Effector CD8-positive, alpha-beta T cell (primary cell): ENCODE measurements around the gene PIGBOS1.
A peak's percentile ranks its signal among the peaks of the same experiment; 100 is the strongest.
"Not testable (repeated sequence)": the region's sequence is repeated elsewhere in the genome, so short reads cannot be mapped to it uniquely, and the experiment has no call there.

ENCODE experiments used
- DNase-seq: peaks from one replicate; lab custom pipeline; 2025; lab: John Stamatoyannopoulos, UW

PIGBOS1 gene

DNA sequence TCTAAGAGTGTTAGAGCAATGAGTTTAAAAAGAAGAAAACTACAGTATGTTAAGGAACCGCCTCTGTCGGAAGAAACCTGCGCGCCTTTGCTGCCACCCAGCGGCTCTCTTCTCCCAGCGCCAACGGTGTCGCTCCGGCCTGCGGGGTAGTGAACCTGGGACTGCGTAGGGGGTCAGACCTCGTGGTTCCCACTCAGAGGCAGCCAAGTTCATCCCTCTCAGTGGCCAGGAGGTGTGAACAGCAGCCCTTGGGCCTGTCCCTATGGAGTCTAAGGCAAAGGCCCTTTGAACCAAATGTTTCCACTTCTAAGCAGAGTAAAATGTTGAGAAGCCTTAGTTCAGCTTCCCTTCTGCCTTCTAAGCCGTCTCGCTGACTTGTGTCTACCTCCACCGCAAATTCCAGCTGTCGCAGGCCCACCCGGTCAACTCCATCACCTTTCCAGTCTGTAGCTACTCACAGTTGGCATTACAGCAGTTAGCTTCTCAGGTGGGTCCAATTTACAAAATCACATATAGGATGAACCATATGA lies 28.3 kb downstream of the PIGBOS1 start:
- DNase-seq, result peak; percentile 68

DNA sequence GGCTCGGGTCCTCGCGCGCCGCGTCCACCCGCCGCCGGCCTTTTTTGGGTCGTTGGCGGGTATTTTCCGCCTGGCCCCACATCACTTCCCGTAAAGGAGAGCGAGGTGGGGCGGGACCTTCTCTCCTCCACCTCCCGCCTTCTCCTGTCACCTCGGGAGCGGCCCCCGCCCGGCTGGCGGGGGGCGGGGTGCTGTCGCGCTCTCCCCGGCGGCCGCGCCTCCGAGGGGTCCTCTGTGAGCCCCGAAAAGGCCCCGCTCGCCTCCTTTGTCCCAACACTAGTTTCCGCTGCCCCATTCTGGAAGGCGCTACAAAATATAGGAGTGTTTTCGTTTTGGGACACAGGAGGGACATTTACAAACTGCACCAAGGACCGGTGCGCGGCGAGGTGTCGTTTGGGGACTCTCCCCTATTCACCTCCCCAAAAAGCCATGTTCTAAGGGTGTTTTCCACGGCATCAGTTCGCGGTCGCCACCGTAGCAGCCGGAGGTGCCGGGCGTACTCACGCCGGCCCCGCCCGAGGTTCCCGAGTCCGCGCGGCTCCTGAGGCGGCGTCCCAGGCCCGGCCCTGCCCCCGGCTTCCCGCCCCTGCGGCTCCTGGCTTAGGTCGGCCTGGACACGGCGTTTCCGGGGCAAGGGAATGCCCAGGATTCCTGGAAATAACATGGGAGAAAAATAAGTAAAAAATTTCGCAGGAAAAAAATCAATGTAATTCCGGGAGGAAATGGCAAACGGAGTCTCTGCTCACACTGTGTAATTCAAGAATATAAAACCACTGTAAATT lies 29.0 kb downstream of the PIGBOS1 start, which contains the start of gene RAB27A:
RAB27A (minus strand) TSS at position 68 of the 782 bp plus-strand sequence. CDS start 54,879 bp downstream, outside the sequence.
- peak; percentile 65 for DNase-seq

DNA sequence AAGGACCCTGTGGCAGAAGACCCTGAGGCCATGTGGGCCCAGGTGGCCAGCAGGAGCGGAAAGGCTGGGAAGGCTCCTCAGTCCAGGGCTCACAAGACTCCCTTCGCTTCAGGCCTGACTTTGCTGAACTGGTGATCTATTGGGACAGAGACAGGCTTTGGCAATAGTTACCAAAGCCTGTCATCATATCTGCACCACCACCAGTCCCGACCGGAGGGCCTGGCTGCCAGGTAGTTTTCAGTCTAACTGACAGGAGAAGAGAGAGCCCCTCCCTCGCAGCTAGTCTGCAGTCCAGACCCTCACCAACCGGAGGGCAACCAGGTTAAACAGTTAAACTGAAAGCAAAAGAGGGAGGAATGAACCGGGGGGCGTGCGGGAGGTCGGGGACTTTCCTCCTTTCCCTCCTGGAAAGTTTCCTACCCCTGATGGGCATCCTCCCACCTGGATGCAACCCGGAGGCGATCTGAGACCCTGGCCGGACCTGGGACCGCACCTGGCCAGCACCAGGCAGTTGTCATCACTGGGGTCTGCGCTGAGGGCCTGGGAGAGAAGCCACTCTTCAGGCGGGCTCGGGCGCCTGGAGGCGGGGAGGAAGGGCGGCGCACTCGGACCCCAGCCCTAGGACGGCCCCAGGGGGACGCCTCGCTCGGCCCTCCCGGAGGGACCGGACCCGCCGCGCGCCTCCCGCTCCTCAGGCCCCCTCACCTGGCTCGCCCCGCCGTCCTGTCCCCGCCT lies 29.7 kb downstream of the PIGBOS1 start:
- no peak for DNase-seq

DNA sequence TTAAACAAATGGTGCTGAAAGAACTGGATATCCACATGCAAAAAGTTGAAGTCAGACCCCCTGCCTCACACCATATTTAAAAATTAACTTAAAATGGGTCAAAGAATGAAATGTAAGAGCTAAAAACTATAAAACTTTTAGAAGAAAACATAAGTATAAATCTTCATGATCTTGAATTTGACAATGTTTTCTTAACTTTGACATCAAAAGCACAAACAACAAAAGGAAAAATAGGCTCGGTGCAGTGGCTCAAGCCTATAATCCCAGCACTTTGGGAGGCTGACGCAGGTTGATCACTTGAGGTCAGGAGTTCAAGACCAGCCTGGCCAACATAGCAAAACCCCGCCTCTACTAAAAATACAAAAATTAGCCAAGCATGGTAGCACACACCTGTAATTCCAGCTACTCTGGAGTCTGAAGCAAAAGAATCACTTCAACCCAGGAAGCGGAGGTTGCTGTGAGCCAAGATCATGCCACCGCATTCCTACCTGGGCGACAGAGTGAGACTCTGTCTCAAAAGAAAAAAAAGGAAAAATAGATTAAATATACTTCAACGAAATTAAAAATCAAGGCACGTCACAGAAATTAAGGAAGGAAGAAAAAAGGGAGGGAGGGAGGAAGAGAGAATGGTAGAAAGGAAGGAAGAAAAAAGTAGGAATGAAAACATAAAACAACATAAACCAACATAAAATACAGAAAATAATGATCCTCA lies 30.8 kb downstream of the PIGBOS1 start:
- DNase-seq, result no peak

DNA sequence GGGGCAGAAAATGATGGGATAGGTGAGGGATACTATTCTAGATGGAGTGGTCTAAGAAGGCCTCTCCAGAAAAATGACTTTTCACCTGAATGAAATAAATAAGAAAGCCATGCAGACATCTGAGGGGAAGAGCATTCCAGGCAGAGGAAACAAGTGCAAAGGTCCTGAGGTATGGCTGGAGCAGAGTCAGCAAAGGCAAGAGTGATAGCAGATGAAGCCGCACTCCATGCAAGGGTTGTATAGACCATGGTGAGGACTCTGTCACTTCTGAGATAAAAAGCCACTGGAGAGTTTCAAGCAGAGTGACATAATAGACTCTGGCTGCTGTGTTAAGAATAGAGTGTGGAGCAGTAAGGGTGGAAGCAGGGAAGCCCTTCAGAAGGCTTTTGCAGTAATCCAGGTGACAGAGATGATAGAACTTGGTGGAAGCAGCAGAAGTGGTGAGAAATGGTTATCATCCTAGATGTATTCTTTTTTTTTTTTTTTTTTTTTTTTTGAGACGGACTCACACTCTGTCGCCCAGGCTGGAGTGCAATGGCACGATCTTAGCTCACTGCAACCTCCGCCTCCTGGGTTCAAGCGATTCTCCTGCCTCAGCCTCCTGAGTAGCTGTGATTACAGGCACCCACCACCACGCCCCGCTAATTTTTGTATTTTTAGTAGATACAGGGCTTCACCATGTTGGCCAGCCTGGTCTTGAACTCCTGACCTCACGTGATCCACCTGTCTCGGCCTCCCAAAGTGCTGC lies 32.3 kb downstream of the PIGBOS1 start:
- not testable (repeated sequence) for DNase-seq

DNA sequence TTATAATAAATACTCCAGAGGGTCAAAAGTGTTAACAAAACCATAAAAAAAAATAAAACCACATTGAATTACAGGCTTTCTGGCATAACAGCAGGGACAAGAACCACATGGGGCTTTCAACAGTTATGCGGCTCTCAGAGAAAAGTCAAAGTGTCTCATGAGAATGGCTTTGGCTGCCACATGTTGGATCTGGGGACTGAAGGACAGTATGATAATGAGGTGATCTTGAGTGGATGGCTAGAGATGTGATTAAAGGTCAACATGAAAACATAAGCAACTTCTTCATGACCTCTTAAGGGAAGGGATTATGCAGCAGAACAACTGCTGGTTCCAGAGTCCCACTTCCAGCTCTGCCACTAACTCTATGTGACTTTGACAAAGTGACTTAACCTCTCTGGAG lies 34.5 kb downstream of the PIGBOS1 start:
- DNase-seq, result no peak

DNA sequence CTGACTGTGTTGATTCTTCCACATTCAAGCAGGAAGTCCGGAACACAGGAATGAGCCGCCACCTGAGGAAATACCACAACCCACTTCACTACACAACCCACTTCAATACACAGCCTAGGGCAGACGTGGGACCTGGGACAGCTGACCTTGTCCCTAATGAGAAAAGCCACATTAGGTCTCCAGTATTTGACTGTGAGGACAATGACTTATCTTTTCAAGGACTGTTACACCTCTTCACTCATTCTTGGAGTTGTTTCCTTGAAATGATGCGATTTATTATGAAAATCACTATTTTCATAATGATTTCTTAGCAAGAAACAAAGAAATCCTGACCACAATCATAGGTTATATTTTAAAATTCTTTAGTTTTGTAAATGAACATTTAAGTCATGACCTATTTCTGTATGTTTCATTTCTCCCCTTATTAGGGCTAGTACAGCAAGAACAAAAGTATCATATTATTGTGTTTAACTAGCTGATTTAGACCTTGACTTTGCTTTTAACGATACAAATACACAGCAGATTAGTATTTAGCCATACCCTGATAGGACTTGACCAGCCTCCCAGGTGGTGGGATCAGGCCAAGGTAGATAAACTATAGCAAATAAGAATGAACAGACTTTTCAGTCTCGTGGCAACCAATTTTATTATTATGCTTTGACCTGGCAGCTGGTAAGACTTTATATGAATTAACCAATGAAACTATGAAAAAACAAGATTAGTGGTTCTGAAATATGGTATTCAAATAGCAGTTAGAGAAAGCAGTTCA lies 35.4 kb downstream of the PIGBOS1 start:
- no peak for DNase-seq

DNA sequence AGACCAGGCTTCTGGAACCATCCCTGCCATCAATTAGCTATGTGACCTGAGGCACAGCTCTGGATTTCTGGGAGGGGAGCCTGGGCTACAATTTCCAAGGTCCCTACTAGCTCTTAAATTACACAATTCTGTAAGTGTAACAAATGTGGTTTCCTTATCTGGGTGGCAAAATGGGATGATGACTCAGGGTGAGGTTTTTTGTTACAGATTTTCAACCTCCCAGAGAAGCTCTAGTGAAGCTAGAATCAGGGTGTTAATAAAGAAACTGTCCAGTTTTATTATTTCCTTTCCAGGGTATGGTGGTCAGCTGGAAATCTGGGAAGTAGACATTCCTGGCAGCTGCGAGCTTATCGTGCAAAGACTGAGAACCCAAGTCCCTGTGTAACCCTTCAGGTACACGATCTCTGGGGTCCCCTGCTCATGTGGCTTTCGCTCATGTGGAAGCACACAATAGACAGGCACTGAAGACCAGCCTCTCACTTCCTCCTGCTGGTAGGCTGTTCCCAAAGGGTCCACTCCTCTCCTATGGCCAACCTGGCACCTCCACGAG lies 36.6 kb downstream of the PIGBOS1 start:
- DNase-seq, result no peak

DNA sequence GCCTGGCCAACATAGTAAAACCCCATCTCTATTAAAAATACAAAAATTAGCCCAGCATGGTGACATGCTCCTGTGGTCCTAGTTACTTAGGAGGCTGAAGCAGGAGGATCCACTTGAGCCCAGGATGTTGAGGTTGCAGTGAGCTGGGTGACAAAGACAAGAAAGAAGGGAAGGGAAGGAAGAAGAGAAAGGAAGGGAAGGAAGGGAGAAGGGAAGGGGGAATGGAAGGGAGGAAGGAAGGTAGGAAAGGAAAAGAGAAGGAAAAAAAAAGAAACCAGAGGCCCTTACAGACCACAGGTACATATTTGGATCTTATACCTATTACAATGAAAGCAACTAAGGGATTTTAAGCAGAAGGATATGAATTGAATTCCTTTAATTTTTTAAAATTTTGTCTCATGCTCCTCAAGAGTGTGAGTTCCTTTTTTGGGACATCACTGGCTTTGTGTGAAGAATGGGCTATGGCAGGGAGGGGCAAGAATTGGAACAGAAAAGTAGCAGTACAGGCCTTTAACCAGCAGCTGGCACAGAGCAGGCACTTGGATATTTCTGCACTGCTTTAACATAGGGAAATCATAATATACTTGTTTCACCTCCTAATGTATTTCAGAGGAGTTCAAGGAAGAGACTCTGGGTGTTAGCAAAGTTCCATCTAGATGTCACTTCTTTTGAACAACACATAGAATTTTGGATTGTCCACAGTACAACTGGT lies 37.2 kb downstream of the PIGBOS1 start:
- no peak for DNase-seq

DNA sequence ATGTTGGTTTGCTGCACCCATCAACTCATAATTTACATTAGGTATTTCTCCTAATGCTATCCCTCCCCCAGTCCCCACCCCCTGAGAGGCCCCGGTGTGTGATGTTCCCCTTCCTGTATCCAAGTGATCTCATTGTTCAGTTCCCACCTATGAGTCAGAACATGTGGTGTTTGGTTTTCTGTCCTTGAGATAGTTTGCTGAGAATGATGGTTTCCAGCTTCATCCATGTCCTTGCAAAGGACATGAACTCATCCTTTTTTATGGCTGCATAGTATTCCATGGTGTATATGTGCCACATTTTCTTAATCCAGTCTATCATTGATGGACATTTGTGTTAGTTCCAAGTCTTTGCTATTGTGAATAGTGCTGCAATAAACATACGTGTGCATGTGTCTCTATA lies 38.3 kb downstream of the PIGBOS1 start:
- not testable (repeated sequence) for DNase-seq

DNA sequence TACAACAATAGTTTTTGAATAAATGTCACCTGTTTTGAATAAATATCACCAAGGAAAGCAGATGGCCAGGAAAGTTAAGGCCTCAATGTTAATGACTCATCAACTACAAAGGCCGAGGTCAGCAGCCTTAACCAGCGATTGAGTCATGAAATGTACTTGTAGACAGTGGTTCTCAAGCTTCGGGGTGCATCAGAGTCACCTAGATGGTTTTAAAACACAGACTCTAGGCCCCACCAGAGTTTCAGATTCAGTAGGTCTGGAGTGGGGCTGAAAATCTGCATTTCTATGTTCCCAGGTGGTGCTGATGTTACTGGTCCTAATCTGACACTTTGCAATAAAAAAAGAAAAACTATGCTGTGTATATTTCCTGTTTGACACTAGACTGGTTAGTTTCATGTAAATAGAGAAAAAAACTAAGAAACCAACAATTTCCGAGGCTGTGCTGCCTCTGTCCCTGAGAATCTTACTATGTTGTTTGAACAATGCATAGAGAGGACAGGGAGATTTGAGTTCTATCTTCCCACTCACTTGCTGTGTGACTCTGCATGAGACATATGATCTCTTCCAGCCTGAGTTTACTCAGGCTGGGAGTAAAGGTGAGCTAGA lies 39.1 kb downstream of the PIGBOS1 start:
- no peak for DNase-seq

DNA sequence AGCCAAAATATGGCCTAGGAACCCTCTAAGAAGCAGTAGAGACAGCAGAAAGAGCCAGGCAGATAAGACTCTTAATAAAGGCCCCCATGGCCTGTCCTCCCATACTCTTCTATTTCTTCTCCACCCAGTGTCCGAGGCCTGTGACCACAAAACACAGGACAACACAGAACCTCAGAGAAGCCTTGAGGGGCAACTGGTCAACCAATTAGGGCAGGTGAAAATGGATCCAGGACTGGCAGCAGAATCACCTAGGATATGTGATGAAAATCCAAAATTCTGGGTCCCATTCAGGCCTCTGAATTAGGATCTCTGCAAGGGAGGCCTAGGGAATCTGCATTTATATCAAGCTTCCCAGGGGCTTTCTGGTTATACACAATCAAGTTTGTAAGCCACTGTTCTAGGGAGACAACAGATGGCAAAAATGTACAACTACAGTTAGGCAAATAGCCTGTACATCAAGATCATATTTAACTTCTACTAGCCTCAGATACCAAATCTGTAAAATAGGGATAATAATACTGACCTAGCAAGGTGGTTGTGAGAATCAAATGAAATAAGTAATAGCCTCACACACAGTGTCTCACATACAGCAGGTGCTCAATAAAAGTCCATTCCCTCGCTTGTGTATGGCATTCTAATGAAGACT lies 39.7 kb downstream of the PIGBOS1 start:
- no peak for DNase-seq

DNA sequence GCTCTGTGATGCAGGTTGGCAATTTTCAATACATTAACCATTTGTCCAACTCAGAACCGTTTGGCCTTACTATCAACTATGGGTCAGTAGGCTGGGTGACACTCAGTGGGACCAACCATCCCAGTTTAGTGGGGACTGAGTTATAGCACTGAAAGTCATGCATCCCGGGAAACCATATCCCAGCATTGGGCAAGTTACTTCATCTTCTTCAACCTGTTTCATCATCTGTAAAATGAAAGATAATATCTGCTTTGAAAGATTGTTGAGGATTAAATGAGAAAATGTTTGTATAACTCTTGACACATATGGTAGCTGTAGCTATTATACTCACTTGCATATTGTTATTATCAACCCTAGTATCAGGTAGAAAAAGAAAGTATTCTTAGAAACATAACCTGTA lies 41.2 kb downstream of the PIGBOS1 start:
- DNase-seq, result no peak

DNA sequence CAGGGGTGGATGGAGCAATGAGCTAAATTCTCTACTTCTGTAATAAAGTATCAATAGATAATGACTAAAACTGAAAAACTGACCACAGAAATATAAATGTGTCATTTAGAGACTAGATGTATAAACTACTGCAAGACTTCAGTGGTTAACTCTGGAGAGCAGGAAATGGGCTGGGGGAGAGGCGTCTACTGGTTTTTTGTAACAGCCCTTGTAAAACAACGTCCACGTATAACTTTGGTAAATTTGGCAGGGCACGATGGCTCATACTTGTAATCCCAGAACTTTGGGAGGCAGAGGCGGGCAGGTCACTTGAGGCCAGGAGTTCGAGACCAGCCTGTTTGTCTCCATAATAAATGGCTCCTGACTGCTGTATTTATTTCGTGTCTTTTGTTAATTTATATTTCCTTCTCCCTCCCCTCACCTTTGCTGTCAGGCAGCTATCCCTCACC lies 41.8 kb downstream of the PIGBOS1 start:
- no peak for DNase-seq

DNA sequence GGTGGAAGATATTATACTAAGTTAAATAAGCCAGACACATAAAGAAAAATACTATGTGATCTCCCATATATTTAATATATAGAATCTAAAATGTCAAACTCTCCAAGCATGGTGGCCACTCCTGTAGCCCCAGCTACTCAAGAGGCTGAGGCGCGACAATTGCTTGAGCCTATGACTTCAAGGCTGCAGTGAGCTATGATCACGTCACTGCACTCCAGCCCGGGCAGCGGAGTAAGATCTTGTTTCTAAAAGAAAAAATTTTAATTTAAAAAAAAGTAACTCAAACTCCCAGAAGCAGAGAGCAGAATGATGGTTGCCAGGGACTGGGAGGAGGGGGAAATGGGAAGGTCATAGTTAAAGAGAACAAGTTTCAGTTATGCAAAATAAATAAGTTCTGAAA lies 42.6 kb downstream of the PIGBOS1 start:
- DNase-seq, result no peak

DNA sequence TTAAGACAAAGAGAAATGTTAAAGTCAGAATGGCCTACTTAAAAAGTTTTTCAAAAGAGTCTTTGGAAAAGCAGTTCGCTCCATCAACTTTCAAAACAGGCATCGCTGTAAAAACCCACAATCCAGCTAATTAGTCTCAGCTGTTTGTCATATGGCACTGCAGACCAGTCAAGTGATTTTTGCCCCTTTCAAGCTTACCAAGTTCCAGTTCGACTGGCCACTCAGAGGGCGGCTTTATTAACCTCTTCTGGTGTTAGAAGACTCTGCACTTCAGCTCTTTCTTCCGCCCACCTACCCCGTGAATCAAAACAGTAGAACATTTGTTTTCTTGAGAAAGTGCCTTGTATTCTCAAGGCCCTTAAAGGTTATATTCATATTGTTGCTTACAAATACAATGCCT lies 48.6 kb downstream of the PIGBOS1 start:
- no peak for DNase-seq

DNA sequence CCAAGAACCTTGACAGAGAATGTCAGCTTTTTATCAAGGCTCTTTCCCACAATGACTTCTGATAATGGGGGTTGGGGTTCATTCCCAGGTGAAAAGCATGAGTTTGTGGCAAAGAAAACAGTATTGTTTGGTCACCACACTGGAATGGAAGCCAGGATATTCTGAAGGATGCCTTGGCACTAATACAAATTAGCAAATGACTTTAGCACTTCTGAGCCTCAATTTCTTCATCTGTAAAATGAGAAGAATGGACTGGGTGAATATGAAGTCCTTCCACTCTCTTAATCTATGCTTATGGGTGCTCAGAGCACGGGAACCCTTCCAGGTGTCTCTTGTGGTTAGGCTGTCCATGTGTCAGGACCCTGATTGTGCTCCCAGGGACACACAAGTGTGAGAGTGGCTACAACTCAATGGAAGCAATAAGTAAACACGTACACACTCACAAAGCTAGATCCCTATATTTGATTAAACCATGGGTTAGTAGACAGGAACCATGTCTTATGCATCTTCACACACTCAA lies 50.7 kb downstream of the PIGBOS1 start:
- no peak for DNase-seq

DNA sequence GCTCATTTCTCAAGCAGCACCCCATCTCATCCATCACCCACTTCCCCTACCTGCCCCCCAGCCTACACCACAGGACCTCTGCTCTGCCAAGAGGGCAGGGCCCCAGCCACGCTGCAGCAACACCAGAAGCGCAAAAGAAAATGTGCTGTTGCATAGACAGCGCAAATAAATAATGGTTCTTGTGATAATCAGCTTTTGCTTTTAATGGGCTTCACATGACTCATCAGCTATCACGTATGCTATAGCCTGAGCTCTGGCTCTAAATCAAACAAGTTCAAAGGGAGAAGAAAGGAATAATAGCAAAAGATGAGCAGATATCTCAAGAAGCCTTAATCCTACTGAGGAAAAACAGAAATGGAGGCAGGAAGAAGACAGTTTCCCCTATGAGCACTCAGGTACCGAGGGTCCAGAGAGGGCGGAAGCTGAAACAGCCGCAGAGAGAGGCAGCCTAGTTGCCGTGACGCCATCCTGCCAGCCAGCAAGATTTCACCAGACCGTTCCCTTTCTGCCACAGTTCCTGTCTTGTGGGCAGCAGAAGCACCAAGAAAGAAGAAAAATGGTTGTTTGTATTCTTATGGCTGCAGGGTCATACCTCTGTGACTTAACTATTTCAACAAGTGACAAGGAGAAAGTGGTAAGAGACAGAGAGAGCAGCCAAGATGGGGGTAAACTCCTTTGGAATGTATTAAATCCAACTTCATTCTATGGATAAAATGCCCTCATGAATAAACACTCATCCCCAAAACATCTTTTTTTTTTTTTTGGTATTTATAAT lies 51.3 kb downstream of the PIGBOS1 start:
- peak; percentile 32 for DNase-seq
